ENCODE measurements around the gene ANKRD49.

The ANKRD49 gene

GRCh38 chr11:94515398-94515797 is 21.6 kb downstream of the ANKRD49 start:
- no peak for TF ChIP-seq JUND (IDR thresholded peaks at IDR 0.05; ENCODE audit: low read depth)
- in situ Hi-C loops (cut with HindIII; ENCODE audit: low pct_unique_long_range_greater_than_20kb, low sequenced_read_pairs), result no loop called here
- DNase-seq (ENCODE audit: low read depth in 1 of 2, low spot score in 1 of 2), result no peak

GRCh38 chr11:94516725-94517124 is 22.9 kb downstream of the ANKRD49 start:
- in situ Hi-C loops (cut with HindIII; ENCODE audit: low pct_unique_long_range_greater_than_20kb, low sequenced_read_pairs), result no loop called here
- no peak for TF ChIP-seq JUND (IDR thresholded peaks at IDR 0.05; ENCODE audit: low read depth)

GRCh38 chr11:94518300-94518699 is 24.5 kb downstream of the ANKRD49 start:
- in situ Hi-C loops (cut with HindIII; ENCODE audit: low pct_unique_long_range_greater_than_20kb, low sequenced_read_pairs), result no loop called here
- no peak for DNase-seq (ENCODE audit: low read depth in 1 of 2, low spot score in 1 of 2)
- no peak for TF ChIP-seq JUND (IDR thresholded peaks at IDR 0.05; ENCODE audit: low read depth)

More at GRCh38 chr11:94516725-94517124, 22.9 kb downstream of the ANKRD49 start:
- DNase-seq (ENCODE audit: low read depth in 1 of 2, low spot score in 1 of 2), result no peak

GRCh38 chr11:94519478-94520084 is 25.8 kb downstream of the ANKRD49 start:
- in situ Hi-C loops (cut with HindIII; ENCODE audit: low pct_unique_long_range_greater_than_20kb, low sequenced_read_pairs), result no loop called here
- TF ChIP-seq JUND (IDR thresholded peaks at IDR 0.05; ENCODE audit: low read depth), result no peak
- DNase-seq (ENCODE audit: low read depth in 1 of 2, low spot score in 1 of 2), result peak in 1 of 2 experiments; percentile 54

- in situ Hi-C loops (cut with HindIII; ENCODE audit: low pct_unique_long_range_greater_than_20kb, low sequenced_read_pairs), result no loop called here
- peak in 1 of 2 experiments; percentile 69 for DNase-seq (ENCODE audit: low read depth in 1 of 2, low spot score in 1 of 2)
- TF ChIP-seq JUND (IDR thresholded peaks at IDR 0.05; ENCODE audit: low read depth), result no peak
Observed at GRCh38 chr11:94521684-94522083, 27.9 kb downstream of the ANKRD49 start.

- TF ChIP-seq JUND (IDR thresholded peaks at IDR 0.05; ENCODE audit: low read depth), result no peak
- in situ Hi-C loops (cut with HindIII; ENCODE audit: low pct_unique_long_range_greater_than_20kb, low sequenced_read_pairs), result no loop called here
- DNase-seq (ENCODE audit: low read depth in 1 of 2, low spot score in 1 of 2), result no peak
Observed at GRCh38 chr11:94524341-94524740, 30.6 kb downstream of the ANKRD49 start.

GRCh38 chr11:94525546-94526324 is 32.0 kb downstream of the ANKRD49 start:
- in situ Hi-C loops (cut with HindIII; ENCODE audit: low pct_unique_long_range_greater_than_20kb, low sequenced_read_pairs), result no loop called here
- TF ChIP-seq JUND (IDR thresholded peaks at IDR 0.05; ENCODE audit: low read depth), result no peak
- peak in 1 of 2 experiments; percentile 94 for DNase-seq (ENCODE audit: low read depth in 1 of 2, low spot score in 1 of 2)

- TF ChIP-seq JUND (IDR thresholded peaks at IDR 0.05; ENCODE audit: low read depth), result no peak
- in situ Hi-C loops (cut with HindIII; ENCODE audit: low pct_unique_long_range_greater_than_20kb, low sequenced_read_pairs), result no loop called here
- DNase-seq (ENCODE audit: low read depth in 1 of 2, low spot score in 1 of 2), result no peak
Observed at GRCh38 chr11:94526645-94527438, 33.1 kb downstream of the ANKRD49 start.

- in situ Hi-C loops (cut with HindIII; ENCODE audit: low pct_unique_long_range_greater_than_20kb, low sequenced_read_pairs), result no loop called here
- TF ChIP-seq JUND (IDR thresholded peaks at IDR 0.05; ENCODE audit: low read depth), result no peak
Observed at GRCh38 chr11:94528551-94528950, 34.8 kb downstream of the ANKRD49 start.

GRCh38 chr11:94532211-94532610 is 38.4 kb downstream of the ANKRD49 start:
- DNase-seq (ENCODE audit: low read depth in 1 of 2, low spot score in 1 of 2), result no peak
- in situ Hi-C loops (cut with HindIII; ENCODE audit: low pct_unique_long_range_greater_than_20kb, low sequenced_read_pairs), result no loop called here
- no peak for TF ChIP-seq JUND (IDR thresholded peaks at IDR 0.05; ENCODE audit: low read depth)

More at GRCh38 chr11:94528551-94528950, 34.8 kb downstream of the ANKRD49 start:
- no peak for DNase-seq (ENCODE audit: low read depth in 1 of 2, low spot score in 1 of 2)

- no peak for TF ChIP-seq JUND (IDR thresholded peaks at IDR 0.05; ENCODE audit: low read depth)
- in situ Hi-C loops (cut with HindIII; ENCODE audit: low pct_unique_long_range_greater_than_20kb, low sequenced_read_pairs), result no loop called here
- no peak for DNase-seq (ENCODE audit: low read depth in 1 of 2, low spot score in 1 of 2)
Observed at GRCh38 chr11:94533206-94533605, 39.4 kb downstream of the ANKRD49 start.

GRCh38 chr11:94533696-94534630 is 40.2 kb downstream of the ANKRD49 start:
- no peak for DNase-seq (ENCODE audit: low read depth in 1 of 2, low spot score in 1 of 2)
- TF ChIP-seq JUND (IDR thresholded peaks at IDR 0.05; ENCODE audit: low read depth), result no peak
- in situ Hi-C loops (cut with HindIII; ENCODE audit: low pct_unique_long_range_greater_than_20kb, low sequenced_read_pairs), result no loop called here
